Right kidney (tissue), 9 donors: ENCODE measurements around the gene GLYAT.

Experiments
- DNase-seq: peaks from one replicate; pipeline ENCODE4 v3.0.0-alpha.2; 2016
- long read RNA-seq, 8 donors: transcript quantifications; one replicate each; lab custom pipeline, GENCODE V29; 2026

GLYAT gene
- long read RNA-seq, donor 1, transcript GLYAT-202 (6 exons, 1,735 nt): major isoform, 31 of 53 reads
- long read RNA-seq, donor 1, transcript GLYAT-201 (5 exons, 1,150 nt): minor isoform, 18 of 53 reads
- long read RNA-seq, donor 1, partial matches to known transcripts: 0 of 53 reads
- long read RNA-seq, donor 1, other reads (novel, unspliced or antisense): 0 of 53 reads
- long read RNA-seq, donor 2, transcript GLYAT-201 (5 exons, 1,150 nt): major isoform, 19 of 46 reads
- long read RNA-seq, donor 2, transcript GLYAT-202 (6 exons, 1,735 nt): minor isoform, 18 of 46 reads
- long read RNA-seq, donor 2, partial matches to known transcripts: 7 of 46 reads
- long read RNA-seq, donor 2, other reads (novel, unspliced or antisense): 0 of 46 reads
- long read RNA-seq, donor 3, transcript GLYAT-201 (5 exons, 1,150 nt): minor isoform, 7 of 22 reads
- long read RNA-seq, donor 3, transcript GLYAT-202 (6 exons, 1,735 nt): major isoform, 15 of 22 reads
- long read RNA-seq, donor 3, partial matches to known transcripts: 0 of 22 reads
- long read RNA-seq, donor 3, other reads (novel, unspliced or antisense): 0 of 22 reads
- long read RNA-seq, donor 4, transcript GLYAT-201 (5 exons, 1,150 nt): major isoform, 10 of 20 reads
- long read RNA-seq, donor 4, transcript GLYAT-202 (6 exons, 1,735 nt): major isoform, 10 of 20 reads
- long read RNA-seq, donor 4, partial matches to known transcripts: 0 of 20 reads
- long read RNA-seq, donor 4, other reads (novel, unspliced or antisense): 0 of 20 reads
- long read RNA-seq, donor 5, transcript GLYAT-201 (5 exons, 1,150 nt): minor isoform, 14 of 35 reads
- long read RNA-seq, donor 5, transcript GLYAT-202 (6 exons, 1,735 nt): major isoform, 19 of 35 reads
- long read RNA-seq, donor 5, partial matches to known transcripts: 0 of 35 reads
- long read RNA-seq, donor 5, other reads (novel, unspliced or antisense): 0 of 35 reads
- long read RNA-seq, donor 6, transcript GLYAT-202 (6 exons, 1,735 nt): major isoform, 24 of 49 reads
- long read RNA-seq, donor 6, transcript GLYAT-201 (5 exons, 1,150 nt): minor isoform, 17 of 49 reads
- long read RNA-seq, donor 6, partial matches to known transcripts: 8 of 49 reads
- long read RNA-seq, donor 6, other reads (novel, unspliced or antisense): 0 of 49 reads
- long read RNA-seq, donor 7, transcript GLYAT-202 (6 exons, 1,735 nt): minor isoform, 16 of 61 reads
- long read RNA-seq, donor 7, transcript GLYAT-201 (5 exons, 1,150 nt): major isoform, 24 of 61 reads
- long read RNA-seq, donor 7, partial matches to known transcripts: 19 of 61 reads
- long read RNA-seq, donor 7, other reads (novel, unspliced or antisense): 0 of 61 reads
- long read RNA-seq, donor 8, transcript GLYAT-201 (5 exons, 1,150 nt): minor isoform, 15 of 38 reads
- long read RNA-seq, donor 8, transcript GLYAT-202 (6 exons, 1,735 nt): major isoform, 22 of 38 reads
- long read RNA-seq, donor 8, partial matches to known transcripts: 0 of 38 reads
- long read RNA-seq, donor 8, other reads (novel, unspliced or antisense): 0 of 38 reads

GRCh38 chr11:58731819-58732218 lies at the start of gene GLYAT:
TSS of gene GLYAT (minus strand) at chr11:58731943. CDS start at chr11:58724496, 7,447 bp downstream.
- no peak for DNase-seq

- no peak for DNase-seq
Observed at GRCh38 chr11:58781345-58781744, 49.6 kb upstream of the GLYAT start.

GRCh38 chr11:58780578-58780977 lies 48.8 kb upstream of the GLYAT start:
- no peak for DNase-seq

GRCh38 chr11:58776891-58777710 lies 45.4 kb upstream of the GLYAT start:
- DNase-seq: no peak

GRCh38 chr11:58775066-58775708 lies 43.4 kb upstream of the GLYAT start:
- DNase-seq: no peak

GRCh38 chr11:58774164-58774593 lies 42.4 kb upstream of the GLYAT start:
- no peak for DNase-seq

GRCh38 chr11:58773337-58773736 lies 41.6 kb upstream of the GLYAT start:
- DNase-seq: no peak

- no peak for DNase-seq
Observed at GRCh38 chr11:58772329-58773285, 40.9 kb upstream of the GLYAT start.

GRCh38 chr11:58771458-58771855 lies 39.7 kb upstream of the GLYAT start:
- no peak for DNase-seq

GRCh38 chr11:58770627-58771457 lies 39.1 kb upstream of the GLYAT start:
- DNase-seq: no peak

GRCh38 chr11:58770166-58770565 lies 38.4 kb upstream of the GLYAT start:
- no peak for DNase-seq

GRCh38 chr11:58769308-58769707 lies 37.6 kb upstream of the GLYAT start:
- DNase-seq: no peak

GRCh38 chr11:58768137-58768536 lies 36.4 kb upstream of the GLYAT start:
- DNase-seq: no peak

- DNase-seq: no peak
Observed at GRCh38 chr11:58765078-58765477, 33.3 kb upstream of the GLYAT start.

GRCh38 chr11:58763120-58763490 lies 31.4 kb upstream of the GLYAT start:
- no peak for DNase-seq

GRCh38 chr11:58762284-58763119 lies 30.8 kb upstream of the GLYAT start:
- DNase-seq: no peak

GRCh38 chr11:58757439-58757838 lies 25.7 kb upstream of the GLYAT start:
- no peak for DNase-seq
